Measurements from ENCODE around the gene MAST4. TPM values are rescaled to one million over a fixed set of nuclear protein-coding genes. Genes with fewer than 3 reads are reported as not detected.

The MAST4 gene
- total RNA-seq, 2 donors from 2014 or later = 36.8 to 45.7 TPM

DNA sequence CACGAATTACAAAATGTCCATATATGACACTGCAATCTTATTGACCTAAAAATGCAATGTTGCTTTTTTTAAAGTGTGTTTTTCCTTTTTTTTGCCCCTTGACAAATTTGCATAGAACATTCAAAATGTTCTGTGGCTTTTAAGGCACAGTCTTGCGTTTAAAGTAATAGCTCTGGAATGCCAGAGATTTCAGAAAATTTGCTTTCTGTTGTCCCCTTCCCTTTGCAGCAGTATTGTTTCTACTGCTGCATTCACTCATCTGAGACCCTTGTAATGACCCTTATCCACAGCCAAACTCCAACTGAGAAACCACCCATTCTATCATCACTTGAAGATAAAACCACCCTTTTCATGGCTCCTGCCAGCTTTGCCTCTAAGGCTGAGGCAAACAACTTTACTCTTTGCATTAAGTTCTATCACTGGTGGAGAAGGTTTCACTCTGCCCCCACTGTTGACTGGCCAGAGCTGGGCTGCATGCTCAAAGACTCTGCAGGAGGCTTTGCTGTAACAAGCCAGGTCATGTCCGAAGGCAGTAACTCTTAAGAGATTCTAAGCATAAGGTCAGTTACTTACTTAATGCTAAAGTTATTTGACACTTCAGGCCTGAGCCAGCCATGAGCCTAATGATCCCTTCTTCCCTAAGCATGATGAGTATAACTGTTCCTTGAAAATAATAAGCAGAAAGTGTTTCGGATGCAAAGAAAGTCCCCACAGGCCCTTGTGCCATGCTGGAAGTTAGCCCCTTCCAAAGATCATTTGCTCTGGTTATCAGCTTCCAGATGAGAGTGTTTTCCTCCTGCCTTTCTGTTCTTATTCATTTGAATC is 498.5 kb downstream of the MAST4 start:
- WGBS = 64% methylated on average over 4 of the region's 4 CpGs
- TF ChIP-seq POLR2A (IDR thresholded peaks at IDR 0.05) (no peak), POLR2AphosphoS5 (IDR thresholded peaks at IDR 0.05) (no peak)
- no peaks in the 10 kb centered on the region for H3K9me3 ChIP-seq
- no peak overlapping the region for H3K4me3 ChIP-seq
- no peaks in the 10 kb centered on the region for H3K36me3 ChIP-seq
- no peaks in the 10 kb centered on the region for H3K4me1 ChIP-seq (replicated peaks)
- peak overlapping the region; percentile 12 to 34 for H3K27ac ChIP-seq
- intact Hi-C loops (cut with DNase I) = no loop called here
- H3K27me3 ChIP-seq (replicated peaks; ENCODE audit: insufficient read depth) = no peaks in the 10 kb centered on the region
- no peak for DNase-seq (ENCODE audit: low spot score)

GRCh38 chr5:67095346-67096171 is 499.4 kb downstream of the MAST4 start:
- Histone ChIP-seq H3K9me3 (no peaks in the 10 kb centered on the region), H3K27ac (peak overlapping the region; percentile 12 to 34), H3K36me3 (no peaks in the 10 kb centered on the region), H3K27me3 (replicated peaks; ENCODE audit: insufficient read depth) (no peaks in the 10 kb centered on the region), H3K4me1 (replicated peaks) (no peaks in the 10 kb centered on the region), H3K4me3 (no peak overlapping the region)
- 9% methylated on average over 8 of the region's 8 CpGs for WGBS
- peak; percentile 61 for DNase-seq (ENCODE audit: low spot score)
- TF ChIP-seq CTCF (IDR thresholded peaks at IDR 0.05) (no peak), POLR2AphosphoS5 (IDR thresholded peaks at IDR 0.05) (peak; percentile 54)
- intact Hi-C loops (cut with DNase I) = no loop called here

GRCh38 chr5:67098656-67099055 is 502.5 kb downstream of the MAST4 start:
- Histone ChIP-seq H3K27ac (no peak overlapping the region), H3K36me3 (no peaks in the 10 kb centered on the region), H3K4me1 (replicated peaks) (no peaks in the 10 kb centered on the region), H3K27me3 (replicated peaks; ENCODE audit: insufficient read depth) (no peaks in the 10 kb centered on the region), H3K4me3 (no peak overlapping the region), H3K9me3 (no peaks in the 10 kb centered on the region)
- TF ChIP-seq CTCF (IDR thresholded peaks at IDR 0.05) (no peak), POLR2AphosphoS5 (IDR thresholded peaks at IDR 0.05) (no peak), POLR2A (IDR thresholded peaks at IDR 0.05) (no peak)
- no peak for DNase-seq (ENCODE audit: low spot score)
- intact Hi-C loops (cut with DNase I) = no loop called here

GRCh38 chr5:67100301-67100700 is 504.1 kb downstream of the MAST4 start:
- Histone ChIP-seq H3K9me3 (no peaks in the 10 kb centered on the region), H3K27ac (no peak overlapping the region), H3K36me3 (no peaks in the 10 kb centered on the region), H3K4me1 (replicated peaks) (no peaks in the 10 kb centered on the region), H3K4me3 (no peak overlapping the region), H3K27me3 (replicated peaks; ENCODE audit: insufficient read depth) (no peaks in the 10 kb centered on the region)
- WGBS = 93% methylated on average over 10 of the region's 10 CpGs
- no peak for DNase-seq (ENCODE audit: low spot score)
- TF ChIP-seq CTCF (IDR thresholded peaks at IDR 0.05) (no peak), POLR2AphosphoS5 (IDR thresholded peaks at IDR 0.05) (no peak), POLR2A (IDR thresholded peaks at IDR 0.05) (no peak)
- intact Hi-C loops (cut with DNase I) = no loop called here

GRCh38 chr5:67102708-67103107 is 506.5 kb downstream of the MAST4 start:
- DNase-seq (ENCODE audit: low spot score) = no peak
- no peak for TF ChIP-seq POLR2AphosphoS5 (IDR thresholded peaks at IDR 0.05)
- TF ChIP-seq CTCF (IDR thresholded peaks at IDR 0.05) = no peak
- TF ChIP-seq POLR2A (IDR thresholded peaks at IDR 0.05) = no peak
- no peaks in the 10 kb centered on the region for H3K27me3 ChIP-seq (replicated peaks; ENCODE audit: insufficient read depth)
- no peaks in the 10 kb centered on the region for H3K4me1 ChIP-seq (replicated peaks)
- WGBS = 38% methylated on average over 4 of the region's 4 CpGs
- no peaks in the 10 kb centered on the region for H3K36me3 ChIP-seq
- no peak overlapping the region for H3K4me3 ChIP-seq
- H3K9me3 ChIP-seq = no peaks in the 10 kb centered on the region
- no peak overlapping the region for H3K27ac ChIP-seq
- intact Hi-C loops (cut with DNase I) = no loop called here
